OCI-LY1 (cell line): ENCODE measurements around the gene NPAS1.

ENCODE experiments used
- H2AFZ ChIP-seq: fragments of 200-600 bp; sonication (generic), shearing (Covaris generic); 2 replicates; pipeline ENCODE4 v1.6.0; 2014; ENCODE audit warnings: antibody characterized with exemption, mild to moderate bottlenecking, low read length
- H3F3A ChIP-seq: fragments of 200-600 bp; sonication (generic), shearing (Covaris generic); 2 replicates; pipeline ENCODE4 v1.6.0; 2014; ENCODE audit warnings: mild to moderate bottlenecking, antibody characterized with exemption, low read length, moderate library complexity; ENCODE audit not compliant: insufficient read depth
- H3K27ac ChIP-seq: fragments of 200-600 bp; sonication (generic); 2 replicates; pipeline ENCODE4 v1.5.1; 2014; ENCODE audit warnings: low read length, mixed run types, mild to moderate bottlenecking, low read depth; ENCODE audit not compliant: poor library complexity, severe bottlenecking
- H3K27me3 ChIP-seq: fragments of 200-600 bp; sonication (generic); 2 replicates; pipeline ENCODE4 v1.6.0; 2014; ENCODE audit warnings: antibody characterized with exemption, mild to moderate bottlenecking, low read length, moderate library complexity; ENCODE audit not compliant: insufficient read depth
- H3K36me3 ChIP-seq: fragments of 200-600 bp; sonication (generic); 2 replicates; pipeline ENCODE4 v1.6.1; 2014; ENCODE audit warnings: mild to moderate bottlenecking, antibody characterized with exemption, low read length, moderate library complexity, mixed read lengths; ENCODE audit not compliant: insufficient read depth
- H3K4me1 ChIP-seq: fragments of 200-600 bp; sonication (generic); 2 replicates; pipeline ENCODE4 v1.5.1; 2014; ENCODE audit warnings: mild to moderate bottlenecking, low read length, moderate library complexity; ENCODE audit not compliant: insufficient read depth, severe bottlenecking
- H3K4me2 ChIP-seq: fragments of 200-600 bp; sonication (generic), shearing (Covaris generic); 2 replicates; pipeline ENCODE4 v1.6.1; 2014; ENCODE audit warnings: low read length
- H3K4me3 ChIP-seq: fragments of 200-600 bp; sonication (generic); 2 replicates; pipeline ENCODE4 v1.5.1; 2014; ENCODE audit warnings: low read length, low read depth, mild to moderate bottlenecking, mixed read lengths; ENCODE audit not compliant: poor library complexity, severe bottlenecking
- H3K79me2 ChIP-seq: fragments of 200-600 bp; shearing (Covaris generic); 2 replicates; pipeline ENCODE4 v1.6.1; 2016; ENCODE audit warnings: mixed run types, low read length, mixed read lengths; ENCODE audit not compliant: insufficient read depth
- H3K9ac ChIP-seq: fragments of 200-600 bp; sonication (generic), shearing (Covaris generic); 2 replicates; pipeline ENCODE4 v1.6.1; 2014; ENCODE audit warnings: mild to moderate bottlenecking, low read length, mixed read lengths
- H3K9me2 ChIP-seq: fragments of 200-600 bp; sonication (generic), shearing (Covaris generic); 2 replicates; pipeline ENCODE4 v1.6.1; 2014; ENCODE audit warnings: low read depth, mild to moderate bottlenecking, low read length, mixed read lengths
- H3K9me3 ChIP-seq: fragments of 200-600 bp; shearing (Covaris generic); 2 replicates; pipeline ENCODE4 v1.6.1; 2014; ENCODE audit warnings: low read length, mixed read lengths
- H4K20me1 ChIP-seq: fragments of 200-600 bp; sonication (generic), shearing (Covaris generic); 2 replicates; pipeline ENCODE4 v1.6.0; 2016; ENCODE audit warnings: mild to moderate bottlenecking, low read length; ENCODE audit not compliant: insufficient read depth
- EZH2 ChIP-seq: fragments of 200-600 bp; sonication (generic), shearing (Covaris generic); IDR thresholded peaks from 2 replicates; pipeline ENCODE4 v1.8.0; 2017; ENCODE audit warnings: borderline replicate concordance, mixed run types, mild to moderate bottlenecking, antibody characterized with exemption, low read length, moderate library complexity, mixed read lengths
- TF ChIP-seq, protein P1 (sequence below): fragments of 200-600 bp; sonication (generic), shearing (Covaris generic); IDR thresholded peaks from 2 replicates; pipeline ENCODE4 v1.5.1; 2017; ENCODE audit warnings: mild to moderate bottlenecking, antibody characterized with exemption, low read length, moderate library complexity, mixed read lengths

The NPAS1 gene

DNA sequence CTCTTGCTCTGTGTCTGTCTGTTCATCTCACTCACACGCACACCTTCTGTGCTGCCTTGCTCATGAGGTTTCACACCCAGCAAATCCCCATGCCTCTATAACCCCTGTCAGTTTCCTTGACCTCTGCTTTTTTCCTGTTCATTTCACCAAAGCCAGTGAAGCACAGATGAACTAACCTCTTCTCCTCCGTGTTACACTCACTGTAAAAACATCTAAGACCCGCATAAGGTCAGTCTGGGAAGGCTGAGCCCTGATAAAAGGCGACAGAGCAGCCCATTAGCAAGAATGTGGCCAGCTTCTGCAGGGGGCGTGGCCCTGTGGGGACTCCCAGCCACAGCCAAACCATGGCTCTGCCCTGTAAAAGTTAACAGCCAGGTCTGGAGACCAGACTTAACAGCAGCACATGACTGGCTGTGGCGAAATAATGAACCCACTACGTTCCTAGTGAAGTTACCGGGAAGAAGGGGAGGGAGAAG is 42.8 kb upstream of the NPAS1 start:
- H3K9ac ChIP-seq: no peak overlapping the region

DNA sequence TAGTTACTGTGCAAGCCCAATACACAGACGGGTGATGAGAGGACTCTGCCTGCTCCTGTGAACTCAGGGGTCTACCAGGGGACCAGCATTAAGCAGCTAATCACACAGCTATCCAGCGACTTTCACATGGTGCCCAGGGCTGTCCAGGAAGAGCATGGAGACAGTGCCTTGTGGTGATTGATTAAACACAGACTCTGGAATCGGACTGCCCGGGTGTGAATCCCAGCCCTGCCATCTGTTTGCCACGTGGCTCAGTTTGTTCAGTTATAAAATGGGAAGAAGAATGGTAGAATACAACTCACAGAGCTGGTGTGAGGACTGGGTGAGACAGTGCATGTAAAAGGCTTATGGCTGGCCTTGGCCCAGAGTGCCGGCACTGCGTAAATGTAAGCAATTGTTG is 42.1 kb upstream of the NPAS1 start:
- peaks cover 19% of the 10 kb centered on the region; the same call in 1 of the 2 replicates for H3K36me3 ChIP-seq
- H2AFZ ChIP-seq: no peak overlapping the region
- no peaks in the 10 kb centered on the region for H3K9me3 ChIP-seq
- H3K9me2 ChIP-seq: no peaks in the 10 kb centered on the region
- H3K4me1 ChIP-seq: peaks cover 4% of the 10 kb centered on the region
- H3K4me3 ChIP-seq: no peak overlapping the region
- no peaks in the 10 kb centered on the region for H4K20me1 ChIP-seq
- H3K9ac ChIP-seq: no peak overlapping the region
- H3F3A ChIP-seq: no peaks in the 10 kb centered on the region
- H3K27me3 ChIP-seq: no peaks in the 10 kb centered on the region
- H3K4me2 ChIP-seq: no peak overlapping the region
- no peak overlapping the region for H3K27ac ChIP-seq
- H3K79me2 ChIP-seq: no peaks in the 10 kb centered on the region
- no peak for TF ChIP-seq EZH2
- TF ChIP-seq, protein P1, sequence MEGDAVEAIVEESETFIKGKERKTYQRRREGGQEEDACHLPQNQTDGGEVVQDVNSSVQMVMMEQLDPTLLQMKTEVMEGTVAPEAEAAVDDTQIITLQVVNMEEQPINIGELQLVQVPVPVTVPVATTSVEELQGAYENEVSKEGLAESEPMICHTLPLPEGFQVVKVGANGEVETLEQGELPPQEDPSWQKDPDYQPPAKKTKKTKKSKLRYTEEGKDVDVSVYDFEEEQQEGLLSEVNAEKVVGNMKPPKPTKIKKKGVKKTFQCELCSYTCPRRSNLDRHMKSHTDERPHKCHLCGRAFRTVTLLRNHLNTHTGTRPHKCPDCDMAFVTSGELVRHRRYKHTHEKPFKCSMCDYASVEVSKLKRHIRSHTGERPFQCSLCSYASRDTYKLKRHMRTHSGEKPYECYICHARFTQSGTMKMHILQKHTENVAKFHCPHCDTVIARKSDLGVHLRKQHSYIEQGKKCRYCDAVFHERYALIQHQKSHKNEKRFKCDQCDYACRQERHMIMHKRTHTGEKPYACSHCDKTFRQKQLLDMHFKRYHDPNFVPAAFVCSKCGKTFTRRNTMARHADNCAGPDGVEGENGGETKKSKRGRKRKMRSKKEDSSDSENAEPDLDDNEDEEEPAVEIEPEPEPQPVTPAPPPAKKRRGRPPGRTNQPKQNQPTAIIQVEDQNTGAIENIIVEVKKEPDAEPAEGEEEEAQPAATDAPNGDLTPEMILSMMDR: no peak

More for the DNA sequence above, 42.8 kb upstream of the NPAS1 start:
- Histone ChIP-seq H3K4me1 (peaks cover 4% of the 10 kb centered on the region), H2AFZ (no peak overlapping the region), H3K4me2 (no peak overlapping the region), H3K27me3 (no peaks in the 10 kb centered on the region), H3K9me2 (no peaks in the 10 kb centered on the region), H3K27ac (no peak overlapping the region), H3K9me3 (no peaks in the 10 kb centered on the region), H4K20me1 (no peaks in the 10 kb centered on the region), H3K4me3 (no peak overlapping the region), H3K79me2 (no peaks in the 10 kb centered on the region), H3F3A (no peaks in the 10 kb centered on the region), H3K36me3 (peaks cover 19% of the 10 kb centered on the region; the same call in 1 of the 2 replicates)
- TF ChIP-seq, protein P1: no peak
- TF ChIP-seq EZH2: no peak

DNA sequence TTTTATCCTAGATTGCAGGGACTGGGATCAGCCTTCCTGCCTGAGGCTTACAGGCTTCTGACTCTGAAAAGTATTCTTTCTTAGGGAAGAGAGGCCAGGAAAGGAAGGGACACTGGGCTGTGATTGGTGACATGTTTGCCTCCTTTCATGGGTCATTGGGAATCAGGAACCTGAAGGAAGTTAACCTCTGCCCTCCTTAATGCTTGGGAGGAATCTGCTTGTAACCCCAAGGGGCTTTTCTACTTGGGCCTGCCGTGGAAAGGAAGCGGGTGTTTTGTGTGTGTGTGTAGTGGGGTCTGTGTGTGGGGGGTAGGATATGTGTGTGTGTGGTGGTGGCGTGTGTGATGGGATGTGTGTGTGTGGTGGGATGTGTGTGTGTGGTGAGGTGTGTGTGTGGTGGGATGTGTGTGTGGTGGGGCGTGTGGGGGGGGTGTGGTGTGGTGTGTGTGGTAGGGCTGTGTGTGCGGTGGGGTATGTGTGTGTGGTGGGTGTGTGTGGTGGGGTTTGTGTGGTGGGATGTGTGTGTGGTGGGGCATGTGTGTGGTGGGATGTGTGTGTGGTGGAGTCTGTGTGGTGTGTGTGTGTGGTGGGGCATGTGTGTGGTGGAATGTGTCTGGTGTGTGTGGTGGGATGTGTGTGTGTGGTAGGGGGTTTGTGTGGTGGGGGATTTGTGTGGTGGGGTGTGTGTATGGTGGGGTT is 41.3 kb upstream of the NPAS1 start:
- H3K9ac ChIP-seq: no peak overlapping the region
- no peaks in the 10 kb centered on the region for H4K20me1 ChIP-seq
- H3K27ac ChIP-seq: no peak overlapping the region
- no peak overlapping the region for H3K4me2 ChIP-seq
- no peak overlapping the region for H3K4me3 ChIP-seq
- no peaks in the 10 kb centered on the region for H3K9me2 ChIP-seq
- H3F3A ChIP-seq: no peaks in the 10 kb centered on the region
- H3K27me3 ChIP-seq: no peaks in the 10 kb centered on the region
- peaks cover 19% of the 10 kb centered on the region; the same call in 1 of the 2 replicates for H3K36me3 ChIP-seq
- no peaks in the 10 kb centered on the region for H3K9me3 ChIP-seq
- H2AFZ ChIP-seq: no peak overlapping the region
- peaks cover 4% of the 10 kb centered on the region for H3K4me1 ChIP-seq
- TF ChIP-seq, protein P1: no peak
- no peak for TF ChIP-seq EZH2
- H3K79me2 ChIP-seq: no peaks in the 10 kb centered on the region
